NCI-H748 (cell line): ENCODE results near the gene EFCAB9.
A peak's percentile ranks its signal among the peaks of the same experiment; 100 is the strongest.

Experiments used
- DNase-seq: peaks from one replicate; lab custom pipeline; 2025; ENCODE audit not compliant: unreplicated experiment; lab: John Stamatoyannopoulos, UW

Gene EFCAB9

GRCh38 chr5:172165465-172165864, 28.5 kb upstream of the EFCAB9 start:
- DNase-seq, result no peak

GRCh38 chr5:172166030-172166826, 27.7 kb upstream of the EFCAB9 start:
- no peak for DNase-seq

- peak; percentile 65 for DNase-seq
Measured at GRCh38 chr5:172167895-172168294, 26.1 kb upstream of the EFCAB9 start.

- no peak for DNase-seq
Measured at GRCh38 chr5:172168311-172168710, 25.7 kb upstream of the EFCAB9 start.

GRCh38 chr5:172169216-172169615, 24.8 kb upstream of the EFCAB9 start:
- no peak for DNase-seq

GRCh38 chr5:172170251-172170701, 23.7 kb upstream of the EFCAB9 start:
- DNase-seq, result no peak

- DNase-seq, result no peak
Measured at GRCh38 chr5:172171118-172171517, 22.9 kb upstream of the EFCAB9 start.

GRCh38 chr5:172172912-172173563, 20.9 kb upstream of the EFCAB9 start:
- DNase-seq, result no peak

- no peak for DNase-seq
Measured at GRCh38 chr5:172173564-172174153, 20.3 kb upstream of the EFCAB9 start.

- no peak for DNase-seq
Measured at GRCh38 chr5:172175263-172175719, 18.7 kb upstream of the EFCAB9 start.

- DNase-seq, result no peak
Measured at GRCh38 chr5:172177176-172177575, 16.8 kb upstream of the EFCAB9 start.

GRCh38 chr5:172178301-172178987, 15.5 kb upstream of the EFCAB9 start:
- DNase-seq, result no peak

- DNase-seq, result no peak
Measured at GRCh38 chr5:172178991-172179989, 14.7 kb upstream of the EFCAB9 start.

- no peak for DNase-seq
Measured at GRCh38 chr5:172180936-172181335, 13.0 kb upstream of the EFCAB9 start.

- DNase-seq, result no peak
Measured at GRCh38 chr5:172182291-172182690, 11.7 kb upstream of the EFCAB9 start.

GRCh38 chr5:172183881-172184280, 10.1 kb upstream of the EFCAB9 start:
- no peak for DNase-seq

- DNase-seq, result no peak
Measured at GRCh38 chr5:172185096-172185461, 8.9 kb upstream of the EFCAB9 start.

GRCh38 chr5:172186114-172186695, 7.8 kb upstream of the EFCAB9 start:
- no peak for DNase-seq

GRCh38 chr5:172187118-172188032, 6.6 kb upstream of the EFCAB9 start:
- DNase-seq, result peak; percentile 57
